Stomach (tissue), 9 donors: Measurements from ENCODE around the gene NR5A2. TPM values are rescaled to one million over a fixed set of nuclear protein-coding genes. Genes with fewer than 3 reads are reported as not detected.

Experiments
- DNase-seq, 2 donors: peaks; one replicate each; pipeline versions ENCODE4 v3.0.0 to v3.0.0-alpha.2; 2013 to 2019
- H3K27ac ChIP-seq, 5 donors: fragments of 200-600 bp in 4 of 5; sonication (generic) in 4 of 5; one replicate each; pipeline ENCODE4 v1.5.1; 2013 to 2019; ENCODE audit warnings: mild to moderate bottlenecking in 1 of 5, moderate library complexity in 1 of 5
- H3K27me3 ChIP-seq, 3 donors: fragments of 200-600 bp; sonication (generic); one replicate each; pipeline ENCODE4 v1.5.1; 2017 to 2019; ENCODE audit warnings: mixed run types in 1 of 3
- H3K36me3 ChIP-seq, 4 donors: fragments of 200-600 bp; sonication (generic); 1 replicate in 3 of 4; 2 replicates in 1 of 4; pipeline ENCODE4 v1.5.1; 2016 to 2019
- H3K4me1 ChIP-seq, 4 donors: fragments of 200-600 bp; sonication (generic); one replicate each; pipeline ENCODE4 v1.5.1; 2016 to 2019
- H3K4me3 ChIP-seq, 4 donors: fragments of 200-600 bp; sonication (generic) in 3 of 4; one replicate each; pipeline ENCODE4 v1.5.1; 2016 to 2019; ENCODE audit warnings: mild to moderate bottlenecking in 1 of 4
- H3K9me3 ChIP-seq, 4 donors: fragments of 200-600 bp; sonication (generic); one replicate each; pipeline ENCODE4 v1.5.1; 2016 to 2019
- CTCF ChIP-seq, 7 experiments: fragments of 450-650 bp in 4 of 7; fragments of 200-600 bp in 3 of 7; sonication (generic) in 3 of 7; IDR thresholded peaks; one replicate each; pipeline ENCODE4 v1.5.1; 2016 to 2019; ENCODE audit warnings: antibody characterized with exemption in 7 of 7, control low read depth in 2 of 7, mild to moderate bottlenecking in 1 of 7
- EP300 ChIP-seq: sonication (generic); formaldehyde crosslinking; IDR thresholded peaks from one replicate; pipeline ENCODE4 v1.6.1; 2017; ENCODE audit warnings: antibody characterized with exemption
- POLR2A ChIP-seq, 4 donors: fragments of 450-650 bp; IDR thresholded peaks; one replicate each; pipeline ENCODE4 v1.6.1; 2016; ENCODE audit warnings: antibody characterized with exemption in 4 of 4, control low read depth in 2 of 4, mild to moderate bottlenecking in 1 of 4, moderate library complexity in 1 of 4
- POLR2AphosphoS5 ChIP-seq, 3 donors: sonication (generic); formaldehyde crosslinking; IDR thresholded peaks; one replicate each; pipeline ENCODE4 v1.6.1; 2016; ENCODE audit warnings: antibody characterized with exemption in 3 of 3
- WGBS, 5 donors: extraction: QIAGEN DNeasy Blood & Tissue Kit in 3 of 5; methylation state at CpG; one replicate each; pipeline versions ENCODE4 v1.1.5 to v1.1.7; 2013 to 2018; 5-methylcytosine and 5-hydroxymethylcytosine counted together
- intact Hi-C: fragments of 100-400 bp; cut with DNase I; formaldehyde crosslinking; loops from one replicate; pipeline ENCODE4 v1.15.1; 2023; ENCODE audit warnings: low total_unique reads
- polyA plus RNA-seq, 3 donors: library from polyadenylated mRNA; stranded (reverse); fragments of 200-250 nt; gene quantifications; one replicate each; pipeline ENCODE4 v1.2.3, GENCODE V29; 2013
- total RNA-seq, 5 donors: library from RNA; depleted of rRNA; stranded (reverse); fragments of >200 nt; gene quantifications; one replicate each; pipeline versions ENCODE4 v1.1.0 to v1.2.3, GENCODE V29; 2014 to 2016
- donor health status: healthy with polysubstance abuse.
- donor health status: Bipolar disorder and iron deficiency.
- donor health status: healthy.

NR5A2 gene
- total and polyA plus RNA-seq, 8 donors, result 0.33 to 227 (median 0.46) TPM; not detected in 1

- intact Hi-C loops, result no loop called here
- H3K9me3 ChIP-seq, result no peaks in the 10 kb centered on the region
- no peaks in the 10 kb centered on the region for H3K4me1 ChIP-seq
- no peaks in the 10 kb centered on the region for H3K27me3 ChIP-seq
- H3K27ac ChIP-seq, result no peak overlapping the region
- 52 to 86% (median 62%) methylated on average over 4 of the region's 4 CpGs for WGBS, 5 donors
- H3K4me3 ChIP-seq, result no peak overlapping the region
- DNase-seq, result peak in 1 of 2 donors; percentile 18
- H3K36me3 ChIP-seq, result no peaks in the 10 kb centered on the region
- no peak for TF ChIP-seq EP300
- peak in 1 of 7 experiments; percentile 8 for TF ChIP-seq CTCF (IDR thresholded peaks at IDR 0.05)
- no peak for TF ChIP-seq POLR2A (IDR thresholded peaks at IDR 0.05)
- TF ChIP-seq POLR2AphosphoS5 (IDR thresholded peaks at IDR 0.05), result no peak
Observed at GRCh38 chr1:200131551-200132125, 104.1 kb downstream of the NR5A2 start.

GRCh38 chr1:200133123-200133522, 105.6 kb downstream of the NR5A2 start:
- Histone ChIP-seq H3K4me3 (no peak overlapping the region), H3K4me1 (no peaks in the 10 kb centered on the region), H3K27ac (no peak overlapping the region), H3K27me3 (no peaks in the 10 kb centered on the region), H3K9me3 (no peaks in the 10 kb centered on the region), H3K36me3 (no peaks in the 10 kb centered on the region)
- DNase-seq, result no peak
- TF ChIP-seq POLR2A (IDR thresholded peaks at IDR 0.05) (no peak), EP300 (no peak), POLR2AphosphoS5 (IDR thresholded peaks at IDR 0.05) (no peak), CTCF (IDR thresholded peaks at IDR 0.05) (no peak)
- 82 to 95% (median 91%) methylated on average over 2 of the region's 2 CpGs for WGBS, 5 donors
- intact Hi-C loops, result no loop called here

GRCh38 chr1:200134116-200134515, 106.6 kb downstream of the NR5A2 start:
- Histone ChIP-seq H3K36me3 (no peaks in the 10 kb centered on the region), H3K4me1 (no peaks in the 10 kb centered on the region), H3K4me3 (no peak overlapping the region), H3K9me3 (no peaks in the 10 kb centered on the region), H3K27ac (no peak overlapping the region), H3K27me3 (no peaks in the 10 kb centered on the region)
- DNase-seq, result no peak
- intact Hi-C loops, result no loop called here
- TF ChIP-seq EP300 (no peak), POLR2A (IDR thresholded peaks at IDR 0.05) (no peak), POLR2AphosphoS5 (IDR thresholded peaks at IDR 0.05) (no peak), CTCF (IDR thresholded peaks at IDR 0.05) (no peak)
- WGBS, 5 donors, result 62 to 91% (median 77%) methylated on average over 2 of the region's 2 CpGs

- no peak for TF ChIP-seq EP300
- TF ChIP-seq CTCF (IDR thresholded peaks at IDR 0.05), result no peak
- TF ChIP-seq POLR2AphosphoS5 (IDR thresholded peaks at IDR 0.05), result no peak
- no peak for TF ChIP-seq POLR2A (IDR thresholded peaks at IDR 0.05)
- H3K27me3 ChIP-seq, result no peaks in the 10 kb centered on the region
- no peak overlapping the region for H3K4me3 ChIP-seq
- intact Hi-C loops, result no loop called here
- no peaks in the 10 kb centered on the region for H3K9me3 ChIP-seq
- no peaks in the 10 kb centered on the region for H3K4me1 ChIP-seq
- H3K27ac ChIP-seq, result no peak overlapping the region
- DNase-seq, result no peak
- WGBS, 5 donors, result 83 to 93% (median 89%) methylated on average over 2 of the region's 2 CpGs
- H3K36me3 ChIP-seq, result no peaks in the 10 kb centered on the region
Observed at GRCh38 chr1:200136384-200136783, 108.9 kb downstream of the NR5A2 start.
